Fibroblast of lung (primary cell): ENCODE data around the gene FBXL14.

Experiments
- EZH2 ChIP-seq: IDR thresholded peaks from 2 replicates; pipeline ENCODE4 v1.5.1; 2012; ENCODE audit warnings: low read length, control low read depth, mild to moderate bottlenecking; ENCODE audit errors: missing control alignments
- TF ChIP-seq, protein P1 (sequence below), 2 donors: IDR thresholded peaks in 1 of 2; conservative IDR thresholded peaks in 1 of 2; 1 replicate in 1 of 2; 2 replicates in 1 of 2; pipeline ENCODE4 v1.5.1; 2011 to 2012; ENCODE audit warnings: low read length in 2 of 2, control low read depth in 1 of 2, inconsistent platforms in 1 of 2, low read depth in 1 of 2, mild to moderate bottlenecking in 1 of 2

DNA sequence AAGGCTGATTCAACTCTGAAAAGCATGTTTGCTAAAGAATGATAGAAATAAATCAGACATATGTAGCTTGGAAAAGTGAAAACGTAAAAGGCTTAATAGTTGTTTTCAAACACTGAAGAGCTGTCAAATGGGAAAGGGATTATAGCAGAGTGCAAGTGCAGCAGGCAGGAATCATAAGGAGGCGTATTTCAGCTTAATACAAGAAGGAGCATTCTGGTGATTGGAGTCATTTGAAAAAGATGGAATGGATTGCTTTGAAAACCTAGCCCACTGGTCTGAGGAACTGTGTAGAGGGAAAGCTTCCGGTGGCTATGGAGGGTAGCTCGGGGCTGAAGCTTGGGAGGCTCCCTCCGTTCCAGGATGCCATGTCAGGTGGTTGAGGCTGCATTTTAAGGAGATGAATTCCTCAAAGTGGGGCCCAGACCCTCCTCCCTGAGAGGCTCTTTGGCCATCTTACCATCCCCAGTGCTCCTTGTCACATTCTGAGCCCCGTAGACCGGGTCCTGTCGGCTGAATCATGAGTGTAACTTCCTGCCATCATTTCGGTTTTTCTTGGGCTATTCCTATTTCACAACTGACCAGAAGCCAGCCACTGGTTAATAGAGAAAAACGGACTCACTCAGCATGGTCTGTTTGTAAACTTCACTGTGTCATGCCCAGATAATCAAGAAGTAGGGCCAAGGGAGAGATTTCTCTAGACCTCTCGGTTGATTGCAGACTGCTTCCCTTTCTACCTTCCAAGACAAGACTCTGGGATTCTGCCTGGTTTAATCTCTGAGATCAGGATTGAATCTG is 41.1 kb upstream of the FBXL14 start:
- TF ChIP-seq, protein P1, sequence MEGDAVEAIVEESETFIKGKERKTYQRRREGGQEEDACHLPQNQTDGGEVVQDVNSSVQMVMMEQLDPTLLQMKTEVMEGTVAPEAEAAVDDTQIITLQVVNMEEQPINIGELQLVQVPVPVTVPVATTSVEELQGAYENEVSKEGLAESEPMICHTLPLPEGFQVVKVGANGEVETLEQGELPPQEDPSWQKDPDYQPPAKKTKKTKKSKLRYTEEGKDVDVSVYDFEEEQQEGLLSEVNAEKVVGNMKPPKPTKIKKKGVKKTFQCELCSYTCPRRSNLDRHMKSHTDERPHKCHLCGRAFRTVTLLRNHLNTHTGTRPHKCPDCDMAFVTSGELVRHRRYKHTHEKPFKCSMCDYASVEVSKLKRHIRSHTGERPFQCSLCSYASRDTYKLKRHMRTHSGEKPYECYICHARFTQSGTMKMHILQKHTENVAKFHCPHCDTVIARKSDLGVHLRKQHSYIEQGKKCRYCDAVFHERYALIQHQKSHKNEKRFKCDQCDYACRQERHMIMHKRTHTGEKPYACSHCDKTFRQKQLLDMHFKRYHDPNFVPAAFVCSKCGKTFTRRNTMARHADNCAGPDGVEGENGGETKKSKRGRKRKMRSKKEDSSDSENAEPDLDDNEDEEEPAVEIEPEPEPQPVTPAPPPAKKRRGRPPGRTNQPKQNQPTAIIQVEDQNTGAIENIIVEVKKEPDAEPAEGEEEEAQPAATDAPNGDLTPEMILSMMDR (conservative IDR thresholded peaks at IDR 0.05 in 1 of 2, IDR thresholded peaks at IDR 0.05 in 1 of 2; ENCODE audit: low read depth in 1 of 2, low read length in 2 of 2): no peak
- TF ChIP-seq EZH2: no peak
